SK-N-MC (cell line): ENCODE data around the gene RNF8.

Experiments used
- EZH2 ChIP-seq: fragments of 200-600 bp; sonication (generic); IDR thresholded peaks from one replicate; pipeline ENCODE4 v1.6.1; 2017; ENCODE audit warnings: antibody characterized with exemption
- FOXP2 ChIP-seq: optimal IDR thresholded peaks from 2 replicates; pipeline ENCODE3; 2011; ENCODE audit warnings: mild to moderate bottlenecking, moderate library complexity; ENCODE audit not compliant: insufficient read depth; ENCODE audit errors: extremely low read length, control extremely low read depth
- POLR2AphosphoS5 ChIP-seq: IDR thresholded peaks from 2 replicates; pipeline ENCODE4 v1.6.1; 2012; ENCODE audit warnings: mild to moderate bottlenecking, low read depth, low read length, borderline replicate concordance

DNA sequence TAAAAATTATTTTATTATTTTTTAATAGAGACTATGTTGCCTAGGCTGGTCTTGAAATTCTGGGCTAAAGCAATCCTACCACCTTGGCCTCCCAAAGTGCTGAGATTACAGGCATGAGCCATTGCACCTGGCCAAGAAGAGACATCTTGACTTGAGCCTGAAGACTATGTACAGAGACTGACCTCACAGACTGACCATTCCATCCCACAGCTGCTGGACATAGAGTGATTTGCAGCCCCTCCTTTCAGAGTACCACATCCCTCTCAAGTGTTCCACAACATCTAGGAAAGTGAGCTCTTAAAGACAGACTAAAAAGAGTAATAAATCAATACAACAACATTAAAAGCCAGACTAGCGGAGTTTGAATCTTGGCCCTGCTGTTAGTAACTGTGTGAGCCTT is 39.0 kb downstream of the RNF8 start:
- TF ChIP-seq POLR2AphosphoS5 = no peak
- no peak for TF ChIP-seq EZH2
- no peak for TF ChIP-seq FOXP2
